ENCODE measurements around the gene IGSF22. TPM values are rescaled to one million over a fixed set of nuclear protein-coding genes. Genes with fewer than 3 reads are reported as not detected.

Gene IGSF22
- total and polyA plus RNA-seq, 8 donors = 0.18 to 8.3 (median 0.56) TPM; not detected in 4

- Histone ChIP-seq H3K27me3 (peaks cover 0 to 12% (median 0%) of the 10 kb centered on the region in 3 donors), H3K4me1 (no peaks in the 10 kb centered on the region), H3K36me3 (no peaks in the 10 kb centered on the region), H3K4me3 (no peak overlapping the region), H3K9me3 (no peaks in the 10 kb centered on the region), H3K27ac (no peak overlapping the region)
- WGBS, 5 donors = 57 to 74% (median 68%) methylated on average over 3 to 4 of the region's 4 CpGs
- no peak for DNase-seq
- no peak for TF ChIP-seq POLR2AphosphoS5 (IDR thresholded peaks at IDR 0.05)
- TF ChIP-seq POLR2A (IDR thresholded peaks at IDR 0.05) = no peak
- TF ChIP-seq CTCF (IDR thresholded peaks at IDR 0.05) = no peak
- no peak for TF ChIP-seq EP300 (IDR thresholded peaks at IDR 0.05)
- intact Hi-C loops (cut with DNase I; ENCODE audit: low total_unique reads) = loop anchor here (10.0 kb wide), 1 partner anchor 625 kb away; no protein-coding TSS in a partner anchor
Measured at GRCh38 chr11:18739685-18740084, 13.7 kb upstream of the IGSF22 start.

- no peaks in the 10 kb centered on the region for H3K36me3 ChIP-seq
- no peak for DNase-seq
- no peak overlapping the region for H3K4me3 ChIP-seq
- no peaks in the 10 kb centered on the region for H3K4me1 ChIP-seq
- TF ChIP-seq CTCF (IDR thresholded peaks at IDR 0.05) (no peak), POLR2AphosphoS5 (IDR thresholded peaks at IDR 0.05) (no peak), POLR2A (IDR thresholded peaks at IDR 0.05) (no peak), EP300 (IDR thresholded peaks at IDR 0.05) (no peak)
- no peaks in the 10 kb centered on the region for H3K9me3 ChIP-seq
- intact Hi-C loops (cut with DNase I; ENCODE audit: low total_unique reads) = loop anchor here (10.0 kb wide), 1 partner anchor 623 kb away; no protein-coding TSS in a partner anchor
- peaks cover 0 to 12% (median 0%) of the 10 kb centered on the region in 3 donors for H3K27me3 ChIP-seq
- no peak overlapping the region for H3K27ac ChIP-seq
- WGBS, 5 donors = 88 to 91% (median 89%) methylated on average over 8 of the region's 8 CpGs
Measured at GRCh38 chr11:18737642-18738041, 11.7 kb upstream of the IGSF22 start.

GRCh38 chr11:18736590-18737148 lies 10.7 kb upstream of the IGSF22 start:
- Histone ChIP-seq H3K27ac (no peak overlapping the region), H3K9me3 (no peaks in the 10 kb centered on the region), H3K4me3 (no peak overlapping the region), H3K27me3 (peaks cover 0 to 12% (median 0%) of the 10 kb centered on the region in 3 donors), H3K36me3 (no peaks in the 10 kb centered on the region), H3K4me1 (no peaks in the 10 kb centered on the region)
- DNase-seq = no peak
- TF ChIP-seq EP300 (IDR thresholded peaks at IDR 0.05) (no peak), CTCF (IDR thresholded peaks at IDR 0.05) (no peak), POLR2A (IDR thresholded peaks at IDR 0.05) (no peak), POLR2AphosphoS5 (IDR thresholded peaks at IDR 0.05) (no peak)
- WGBS, 5 donors = 54 to 62% (median 56%) methylated on average over 10 of the region's 10 CpGs
- intact Hi-C loops (cut with DNase I; ENCODE audit: low total_unique reads) = loop anchor here (10.0 kb wide), 1 partner anchor 622 kb away; no protein-coding TSS in a partner anchor

GRCh38 chr11:18733202-18733601 lies 7.2 kb upstream of the IGSF22 start:
- Histone ChIP-seq H3K36me3 (no peaks in the 10 kb centered on the region), H3K9me3 (no peaks in the 10 kb centered on the region), H3K27me3 (peaks cover 0 to 12% (median 0%) of the 10 kb centered on the region in 3 donors), H3K27ac (no peak overlapping the region), H3K4me3 (no peak overlapping the region), H3K4me1 (no peaks in the 10 kb centered on the region)
- TF ChIP-seq POLR2A (IDR thresholded peaks at IDR 0.05) = no peak
- no peak for TF ChIP-seq EP300 (IDR thresholded peaks at IDR 0.05)
- TF ChIP-seq CTCF (IDR thresholded peaks at IDR 0.05) = no peak
- TF ChIP-seq POLR2AphosphoS5 (IDR thresholded peaks at IDR 0.05) = no peak
- WGBS, 5 donors = 84 to 89% (median 89%) methylated on average over 12 to 16 of the region's 16 CpGs
- no peak for DNase-seq
- intact Hi-C loops (cut with DNase I; ENCODE audit: low total_unique reads) = loop anchor here (10.0 kb wide), 1 partner anchor 618 kb away; no protein-coding TSS in a partner anchor

All from stomach (tissue), 9 donors.